Mesendoderm (in vitro differentiated cells): ENCODE data around the gene E4F1.
A peak's percentile ranks its signal among the peaks of the same experiment; 100 is the strongest.

Source experiments
- DNase-seq: peaks from one replicate; pipeline ENCODE4 v3.0.0; 2013
- H2AK5ac ChIP-seq: 2 replicates; pipeline ENCODE4 v1.6.1; 2013; ENCODE audit warnings: low read length, inconsistent platforms
- H2BK120ac ChIP-seq: 2 replicates; pipeline ENCODE4 v1.6.1; 2013; ENCODE audit warnings: low read depth, mild to moderate bottlenecking, low read length, moderate library complexity, mixed read lengths
- H2BK15ac ChIP-seq: replicated peaks from 2 replicates; pipeline ENCODE4 v1.6.1; 2013; ENCODE audit warnings: low read depth, mild to moderate bottlenecking, moderate library complexity
- H2BK5ac ChIP-seq: 2 replicates; pipeline ENCODE4 v1.6.1; 2013; ENCODE audit warnings: low read length, inconsistent platforms
- H3K18ac ChIP-seq: 2 replicates; pipeline ENCODE4 v1.6.1; 2013; ENCODE audit warnings: mild to moderate bottlenecking, low read length, mixed read lengths
- H3K23ac ChIP-seq: one replicate; pipeline ENCODE4 v1.6.1; 2013; ENCODE audit warnings: low read length
- H3K27ac ChIP-seq: 2 replicates; pipeline ENCODE4 v1.5.1; 2013; ENCODE audit warnings: low read depth, mild to moderate bottlenecking, inconsistent platforms, low read length, moderate library complexity
- H3K27me3 ChIP-seq: 2 replicates; pipeline ENCODE4 v1.6.1; 2013; ENCODE audit warnings: low read length, control low read depth, mild to moderate bottlenecking, inconsistent platforms; ENCODE audit not compliant: insufficient read depth, poor library complexity
- H3K36me3 ChIP-seq: 2 replicates; pipeline ENCODE4 v1.6.1; 2013; ENCODE audit warnings: low read length, inconsistent platforms; ENCODE audit not compliant: control insufficient read depth, insufficient read depth
- H3K4ac ChIP-seq: one replicate; pipeline ENCODE4 v1.6.1; 2013; ENCODE audit warnings: low read depth, mild to moderate bottlenecking, low read length, moderate library complexity
- H3K4me1 ChIP-seq: 2 replicates; pipeline ENCODE4 v1.6.1; 2013; ENCODE audit warnings: low read depth, low read length, inconsistent platforms; ENCODE audit not compliant: control insufficient read depth
- H3K4me2 ChIP-seq: 2 replicates; pipeline ENCODE4 v1.6.1; 2013; ENCODE audit warnings: low read length
- H3K4me3 ChIP-seq: 2 replicates; pipeline ENCODE4 v1.5.1; 2013; ENCODE audit warnings: mild to moderate bottlenecking, low read length
- H3K56ac ChIP-seq: one replicate; pipeline ENCODE4 v1.6.1; 2013; ENCODE audit warnings: low read length
- H3K79me1 ChIP-seq: 2 replicates; pipeline ENCODE4 v1.6.1; 2013; ENCODE audit warnings: low read length, inconsistent platforms
- H3K79me2 ChIP-seq: 2 replicates; pipeline ENCODE4 v1.6.1; 2013; ENCODE audit warnings: mild to moderate bottlenecking, low read length; ENCODE audit not compliant: control insufficient read depth, insufficient read depth
- H3K9ac ChIP-seq: 2 replicates; pipeline ENCODE4 v1.6.1; 2013; ENCODE audit warnings: low read length, inconsistent platforms
- H4K5ac ChIP-seq: one replicate; pipeline ENCODE4 v1.6.1; 2013; ENCODE audit warnings: low read length
- H4K8ac ChIP-seq: one replicate; pipeline ENCODE4 v1.6.1; 2013; ENCODE audit warnings: low read depth, mild to moderate bottlenecking, control low read depth, low read length, moderate library complexity
- WGBS: extraction: QIAGEN DNeasy Blood & Tissue Kit; methylation state at CpG from one replicate; pipeline ENCODE4 v1.1.7; 2013; ENCODE audit warnings: low lambda C conversion rate, missing lambda C conversion rate; ENCODE audit not compliant: insufficient coverage; ENCODE audit errors: extremely low coverage; 5-methylcytosine and 5-hydroxymethylcytosine counted together

Gene E4F1

GRCh38 chr16:2243781-2244180, 20.4 kb downstream of the E4F1 start:
- H2BK15ac ChIP-seq: no peak overlapping the region
- H3K4me2 ChIP-seq: no peak overlapping the region
- no peaks in the 10 kb centered on the region for H3K4me1 ChIP-seq
- peaks cover 2% of the 10 kb centered on the region for H3K79me2 ChIP-seq
- no peak overlapping the region for H3K4ac ChIP-seq
- H3K56ac ChIP-seq: no peak overlapping the region
- peaks cover 4% of the 10 kb centered on the region for H3K79me1 ChIP-seq
- no peak overlapping the region for H3K27ac ChIP-seq
- no peak overlapping the region for H3K23ac ChIP-seq
- WGBS: no CpG with 5 or more reads among the region's 11 CpGs
- H2AK5ac ChIP-seq: no peak overlapping the region
- H3K36me3 ChIP-seq: peaks cover 6% of the 10 kb centered on the region
- H3K4me3 ChIP-seq: no peak overlapping the region
- no peak overlapping the region for H2BK5ac ChIP-seq
- H4K8ac ChIP-seq: no peak overlapping the region
- DNase-seq: no peak
- H3K18ac ChIP-seq: no peak overlapping the region
- H3K9ac ChIP-seq: no peak overlapping the region
- H4K5ac ChIP-seq: no peak overlapping the region
- H2BK120ac ChIP-seq: no peak overlapping the region
- H3K27me3 ChIP-seq: no peaks in the 10 kb centered on the region

DNA sequence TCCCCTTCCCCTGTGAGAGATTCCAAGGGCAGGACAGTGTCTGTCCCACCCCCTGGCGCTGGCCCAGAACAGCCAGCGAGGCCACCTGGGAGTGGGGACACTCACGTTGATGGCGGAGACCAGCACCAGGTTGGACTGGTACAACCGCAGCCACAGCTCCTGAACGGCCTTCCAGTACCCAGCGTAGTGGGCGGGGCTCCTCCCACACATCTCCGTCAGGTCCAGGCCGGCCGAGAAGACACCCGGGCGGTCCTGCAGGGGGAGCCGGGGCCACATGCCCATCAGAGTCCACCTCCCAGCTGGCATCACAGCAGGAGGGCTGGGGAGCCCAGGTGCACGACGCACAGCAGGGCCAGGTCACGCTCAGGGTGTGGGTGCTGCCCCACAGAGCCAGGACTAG, 20.9 kb downstream of the E4F1 start:
- H3K36me3 ChIP-seq: peaks cover 6% of the 10 kb centered on the region

GRCh38 chr16:2244926-2245795, 21.8 kb downstream of the E4F1 start:
- H2BK120ac ChIP-seq: no peak overlapping the region
- H3K4ac ChIP-seq: no peak overlapping the region
- DNase-seq: no peak
- no peak overlapping the region for H3K18ac ChIP-seq
- peaks cover 5% of the 10 kb centered on the region for H3K79me2 ChIP-seq
- no peak overlapping the region for H3K4me2 ChIP-seq
- H3K27ac ChIP-seq: no peak overlapping the region
- no peak overlapping the region for H2AK5ac ChIP-seq
- no CpG with 5 or more reads among the region's 30 CpGs for WGBS
- H3K27me3 ChIP-seq: no peaks in the 10 kb centered on the region
- H3K9ac ChIP-seq: no peak overlapping the region
- H3K23ac ChIP-seq: no peak overlapping the region
- H3K4me1 ChIP-seq: no peaks in the 10 kb centered on the region
- H3K36me3 ChIP-seq: peaks cover 6% of the 10 kb centered on the region
- H3K56ac ChIP-seq: no peak overlapping the region
- no peak overlapping the region for H2BK5ac ChIP-seq
- no peak overlapping the region for H2BK15ac ChIP-seq
- H4K5ac ChIP-seq: no peak overlapping the region
- H3K79me1 ChIP-seq: peaks cover 4% of the 10 kb centered on the region
- H3K4me3 ChIP-seq: no peak overlapping the region
- no peak overlapping the region for H4K8ac ChIP-seq

More for the DNA sequence above, 20.9 kb downstream of the E4F1 start:
- H3K4ac ChIP-seq: no peak overlapping the region
- H3K27me3 ChIP-seq: no peaks in the 10 kb centered on the region
- no peak overlapping the region for H2AK5ac ChIP-seq
- H3K27ac ChIP-seq: no peak overlapping the region
- DNase-seq: peak; percentile 40
- no peak overlapping the region for H3K18ac ChIP-seq
- H3K4me2 ChIP-seq: no peak overlapping the region
- H4K5ac ChIP-seq: no peak overlapping the region
- no peak overlapping the region for H3K23ac ChIP-seq
- peaks cover 4% of the 10 kb centered on the region for H3K79me1 ChIP-seq
- H3K56ac ChIP-seq: no peak overlapping the region
- H3K4me3 ChIP-seq: no peak overlapping the region
- no peak overlapping the region for H2BK120ac ChIP-seq
- no CpG with 5 or more reads among the region's 17 CpGs for WGBS
- no peak overlapping the region for H4K8ac ChIP-seq
- H3K4me1 ChIP-seq: no peaks in the 10 kb centered on the region
- H3K79me2 ChIP-seq: peaks cover 4% of the 10 kb centered on the region
- H3K9ac ChIP-seq: no peak overlapping the region
- H2BK5ac ChIP-seq: no peak overlapping the region
- H2BK15ac ChIP-seq: no peak overlapping the region

GRCh38 chr16:2246301-2246885, 23.0 kb downstream of the E4F1 start:
- WGBS: no CpG with 5 or more reads among the region's 18 CpGs

GRCh38 chr16:2250652-2251295, 27.4 kb downstream of the E4F1 start:
- H3K4me1 ChIP-seq: no peaks in the 10 kb centered on the region
- no peak overlapping the region for H2BK5ac ChIP-seq
- WGBS: no CpG with 5 or more reads among the region's 35 CpGs
- peak overlapping the region; percentile 97 for H3K18ac ChIP-seq
- no peak overlapping the region for H3K23ac ChIP-seq
- H3K9ac ChIP-seq: peak overlapping the region; percentile 65
- peak overlapping the region; percentile 92 for H3K4ac ChIP-seq
- peak overlapping the region; percentile 16 for H3K4me3 ChIP-seq
- peak overlapping the region; percentile 94 for H3K27ac ChIP-seq
- no peak overlapping the region for H2AK5ac ChIP-seq
- no peak overlapping the region for H2BK120ac ChIP-seq
- H3K56ac ChIP-seq: peak overlapping the region; percentile 78
- peaks cover 4% of the 10 kb centered on the region for H3K79me1 ChIP-seq
- peaks cover 8% of the 10 kb centered on the region for H3K79me2 ChIP-seq
- no peaks in the 10 kb centered on the region for H3K27me3 ChIP-seq
- H3K36me3 ChIP-seq: peaks cover 9% of the 10 kb centered on the region
- H4K5ac ChIP-seq: no peak overlapping the region
- peak overlapping the region; percentile 99 for H4K8ac ChIP-seq
- no peak overlapping the region for H2BK15ac ChIP-seq
- DNase-seq: peak; percentile 48
- peak overlapping the region; percentile 46 for H3K4me2 ChIP-seq

More at GRCh38 chr16:2246301-2246885, 23.0 kb downstream of the E4F1 start:
- Histone ChIP-seq H3K4me2 (no peak overlapping the region), H3K36me3 (peaks cover 6% of the 10 kb centered on the region), H2BK5ac (no peak overlapping the region), H3K56ac (no peak overlapping the region), H2AK5ac (no peak overlapping the region), H3K79me1 (peaks cover 6% of the 10 kb centered on the region), H4K8ac (no peak overlapping the region), H3K4me1 (no peaks in the 10 kb centered on the region), H3K18ac (no peak overlapping the region), H3K27me3 (no peaks in the 10 kb centered on the region), H3K79me2 (peaks cover 8% of the 10 kb centered on the region), H4K5ac (no peak overlapping the region), H3K9ac (no peak overlapping the region), H2BK15ac (no peak overlapping the region), H3K4me3 (no peak overlapping the region), H2BK120ac (no peak overlapping the region), H3K4ac (no peak overlapping the region), H3K23ac (no peak overlapping the region), H3K27ac (no peak overlapping the region)
- DNase-seq: no peak
